GM23338 (cell line): ENCODE results near the gene MAPK1. TPM values are rescaled to one million over a fixed set of nuclear protein-coding genes. Genes with fewer than 3 reads are reported as not detected.
"Not testable (repeated sequence)": the region's sequence is repeated elsewhere in the genome, so short reads cannot be mapped to it uniquely, and the experiment has no call there.

ENCODE experiments used
- ATAC-seq: fragments of 200-7000 bp; cut with Tn5 transposase; 3 replicates; pipeline ENCODE4 v1.9.1; 2020
- DNase-seq: peaks from one replicate; pipeline ENCODE4 v3.0.0-alpha.2; 2015; ENCODE audit warnings: low spot score
- H2AFZ ChIP-seq: fragments of 200-600 bp; sonication (generic); 2 replicates; pipeline ENCODE4 v1.8.0; 2016; ENCODE audit warnings: antibody characterized with exemption, mild to moderate bottlenecking, moderate library complexity
- H3F3A ChIP-seq: fragments of 200-600 bp; sonication (generic); replicated peaks from 2 replicates; pipeline ENCODE4 v1.8.0; 2017; ENCODE audit warnings: antibody characterized with exemption, mixed run types, low read depth
- H3K27ac ChIP-seq: fragments of 200-600 bp; sonication (generic); 2 replicates; pipeline ENCODE4 v1.6.1; 2016; ENCODE audit warnings: low read depth
- H3K27me3 ChIP-seq: fragments of 200-600 bp; sonication (generic); 2 replicates; pipeline ENCODE4 v1.8.0; 2016; ENCODE audit warnings: mild to moderate bottlenecking, mixed run types, moderate library complexity; ENCODE audit not compliant: insufficient read depth
- H3K36me3 ChIP-seq: fragments of 200-600 bp; sonication (generic); 2 replicates; pipeline ENCODE4 v1.8.0; 2016; ENCODE audit warnings: mild to moderate bottlenecking; ENCODE audit not compliant: insufficient read depth
- H3K4me1 ChIP-seq: fragments of 200-600 bp; sonication (generic); 2 replicates; pipeline ENCODE4 v1.8.0; 2016; ENCODE audit warnings: mild to moderate bottlenecking, moderate library complexity; ENCODE audit not compliant: insufficient read depth
- H3K4me2 ChIP-seq: fragments of 200-600 bp; sonication (generic); 2 replicates; pipeline ENCODE4 v1.7.1; 2017; ENCODE audit warnings: mixed run types
- H3K4me3 ChIP-seq: fragments of 200-600 bp; sonication (generic); 2 replicates; pipeline ENCODE4 v1.6.1; 2016; ENCODE audit warnings: mixed run types
- H3K79me2 ChIP-seq: fragments of 200-600 bp; sonication (generic); replicated peaks from 2 replicates; pipeline ENCODE4 v1.8.0; 2017; ENCODE audit warnings: mild to moderate bottlenecking; ENCODE audit not compliant: insufficient read depth
- H3K9me2 ChIP-seq: fragments of 200-600 bp; sonication (generic); 2 replicates; pipeline ENCODE4 v1.8.0; 2017; ENCODE audit not compliant: insufficient read depth
- H4K20me1 ChIP-seq: fragments of 200-600 bp; sonication (generic); replicated peaks from 2 replicates; pipeline ENCODE4 v1.8.0; 2017; ENCODE audit warnings: mild to moderate bottlenecking; ENCODE audit not compliant: insufficient read depth
- H3K27ac Mint-ChIP-seq: 2 replicates; pipeline ENCODE4 v1.8.0; 2020; ENCODE audit warnings: inconsistent platforms, mild to moderate bottlenecking, moderate library complexity, mixed read lengths
- H3K27me3 Mint-ChIP-seq: 3 replicates; pipeline ENCODE4 v1.8.0; 2022; ENCODE audit warnings: low read depth, mild to moderate bottlenecking, moderate library complexity, mixed read lengths, inconsistent platforms; ENCODE audit not compliant: insufficient read depth, poor library complexity
- H3K36me3 Mint-ChIP-seq: 3 replicates; pipeline ENCODE4 v1.8.0; 2021; ENCODE audit warnings: low read depth, mild to moderate bottlenecking, inconsistent platforms, moderate library complexity, mixed read lengths
- H3K4me1 Mint-ChIP-seq: 3 replicates; pipeline ENCODE4 v1.8.0; 2020; ENCODE audit warnings: mild to moderate bottlenecking, inconsistent platforms, mixed read lengths
- H3K4me3 Mint-ChIP-seq: 3 replicates; pipeline ENCODE4 v1.8.0; 2021; ENCODE audit warnings: moderate library complexity, mild to moderate bottlenecking, inconsistent platforms, mixed read lengths
- H3K9me3 Mint-ChIP-seq: 3 replicates; pipeline ENCODE4 v1.8.0; 2020; ENCODE audit warnings: moderate library complexity, mild to moderate bottlenecking, inconsistent platforms, mixed read lengths
- CREB1 ChIP-seq: fragments of 250-450 bp; sonication (Bioruptor Pico); IDR thresholded peaks from 2 replicates; pipeline ENCODE4 v1.5.0; 2020; ENCODE audit warnings: low read depth, mild to moderate bottlenecking, moderate library complexity
- CTCF ChIP-seq, 2 experiments: fragments of 200-600 bp in 1 of 2; sonication (generic) in 1 of 2; conservative IDR thresholded peaks; 2 replicates each; pipeline versions ENCODE4 v1.5.1 to v1.6.1; 2016 to 2017; ENCODE audit warnings: antibody characterized with exemption in 2 of 2, low read depth in 2 of 2, mild to moderate bottlenecking in 2 of 2, moderate library complexity in 1 of 2
- ETS1 ChIP-seq: IDR thresholded peaks from 2 replicates; pipeline ENCODE4 v1.6.1; 2016; ENCODE audit warnings: antibody characterized with exemption
- EZH2 ChIP-seq: fragments of 200-600 bp; sonication (generic); IDR thresholded peaks from one replicate; pipeline ENCODE4 v1.8.0; 2017; ENCODE audit warnings: antibody characterized with exemption, mild to moderate bottlenecking, low read depth; ENCODE audit not compliant: unreplicated experiment
- JUNB ChIP-seq: IDR thresholded peaks from one replicate; pipeline ENCODE4 v1.6.1; 2016; ENCODE audit warnings: antibody characterized with exemption; ENCODE audit not compliant: unreplicated experiment
- NANOG ChIP-seq: IDR thresholded peaks from 2 replicates; pipeline ENCODE4 v1.6.1; 2016; ENCODE audit warnings: antibody characterized with exemption, borderline replicate concordance
- POLR2AphosphoS5 ChIP-seq: IDR thresholded peaks from 2 replicates; pipeline ENCODE4 v1.6.1; 2016; ENCODE audit warnings: antibody characterized with exemption, low read depth
- REST ChIP-seq: IDR thresholded peaks from one replicate; pipeline ENCODE4 v1.6.1; 2018; ENCODE audit warnings: antibody characterized with exemption; ENCODE audit not compliant: unreplicated experiment
- STAT1 ChIP-seq: IDR thresholded peaks from one replicate; pipeline ENCODE4 v1.6.1; 2016; ENCODE audit warnings: antibody characterized with exemption; ENCODE audit not compliant: unreplicated experiment
- ZNF114 ChIP-seq: fragments of 250-450 bp; sonication (Bioruptor Pico); IDR thresholded peaks from 2 replicates; pipeline ENCODE4 v1.5.0; 2020; ENCODE audit warnings: mild to moderate bottlenecking, moderate library complexity
- ZNF331 ChIP-seq: fragments of 250-450 bp; sonication (Bioruptor Pico); IDR thresholded peaks from 2 replicates; pipeline ENCODE4 v1.5.0; 2020; ENCODE audit warnings: low read depth, mild to moderate bottlenecking, moderate library complexity
- polyA plus RNA-seq: library from polyadenylated mRNA; unstranded; fragments of >200 nt; fragmentation: Nextera tagmentation; extraction: Ambion mirVana; gene quantifications from 2 replicates; pipeline ENCODE4 v1.2.1, GENCODE V29; 2016
- total RNA-seq: library from RNA; depleted of rRNA; stranded (reverse); fragments of >200 nt; shearing (Covaris generic); gene quantifications from 2 replicates; pipeline ENCODE4 v1.2.3, GENCODE V29; 2014

The MAPK1 gene
- total and polyA plus RNA-seq, 2 experiments from 2014 or later: 17.4 to 77.5 TPM

- not testable (repeated sequence) for H3K27me3 ChIP-seq
Measured at GRCh38 chr22:21787565-21787964, 79.9 kb downstream of the MAPK1 start.

GRCh38 chr22:21780259-21780658 lies 87.2 kb downstream of the MAPK1 start:
- Mint-ChIP-seq H3K36me3 (peaks cover 28% of the 10 kb centered on the region), H3K27me3 (peaks cover 4% of the 10 kb centered on the region)
- 0 out of 2 replicates have a peak overlapping the region, but pooled peaks have one; percentile 39 for H3K27ac ChIP-seq
- no peak for TF ChIP-seq ZNF114 (CRISPR knock-in tag)
- no peak for TF ChIP-seq ETS1
- no peak for TF ChIP-seq EZH2
- TF ChIP-seq REST: no peak
- no peak for TF ChIP-seq NANOG
- no peak for TF ChIP-seq POLR2AphosphoS5
- no peak for TF ChIP-seq CREB1 (CRISPR knock-in tag)
- no peak for TF ChIP-seq JUNB
- no peak for TF ChIP-seq CTCF (conservative IDR thresholded peaks at IDR 0.05; ENCODE audit: low read depth in 2 of 2)
- TF ChIP-seq ZNF331 (CRISPR knock-in tag): no peak
- no peak for TF ChIP-seq STAT1

More at GRCh38 chr22:21787565-21787964, 79.9 kb downstream of the MAPK1 start:
- not testable (repeated sequence) for H3K9me2 ChIP-seq, H3K27me3 Mint-ChIP-seq, H3K4me3 ChIP-seq, H3K79me2 ChIP-seq, H3K27ac ChIP-seq, H3K4me1 Mint-ChIP-seq, ATAC-seq, DNase-seq, H4K20me1 ChIP-seq, H2AFZ ChIP-seq, H3K9me3 Mint-ChIP-seq, H3F3A ChIP-seq, H3K27ac Mint-ChIP-seq, H3K4me1 ChIP-seq, H3K4me3 Mint-ChIP-seq, H3K4me2 ChIP-seq
- H3K36me3 ChIP-seq: peaks cover 14% of the 10 kb centered on the region; the same call in 1 of the 2 replicates
- peaks cover 47% of the 10 kb centered on the region for H3K36me3 Mint-ChIP-seq

More at GRCh38 chr22:21780259-21780658, 87.2 kb downstream of the MAPK1 start:
- H3K4me1 ChIP-seq: no peaks in the 10 kb centered on the region
- ATAC-seq (no peak), DNase-seq (no peak)
- H3F3A ChIP-seq: no peaks in the 10 kb centered on the region
- H2AFZ ChIP-seq: no peak overlapping the region
- H4K20me1 ChIP-seq: peaks cover 19% of the 10 kb centered on the region
- no peaks in the 10 kb centered on the region for H3K9me2 ChIP-seq
- H3K36me3 ChIP-seq: no peaks in the 10 kb centered on the region
- no peaks in the 10 kb centered on the region; the same call in 1 of the 2 replicates for H3K79me2 ChIP-seq
- Mint-ChIP-seq H3K9me3 (no peaks in the 10 kb centered on the region), H3K27ac (no peak overlapping the region), H3K4me1 (no peaks in the 10 kb centered on the region), H3K4me3 (no peak overlapping the region)
- no peak overlapping the region for H3K4me2 ChIP-seq
- no peak overlapping the region for H3K4me3 ChIP-seq
- H3K27me3 ChIP-seq: no peaks in the 10 kb centered on the region
